WTC11 (cell line): ENCODE data around the gene COLGALT1.

Source experiments
- JUN ChIP-seq: sonication (generic); formaldehyde crosslinking; IDR thresholded peaks from 2 replicates; pipeline ENCODE4 v1.8.0; 2023; ENCODE audit warnings: mild to moderate bottlenecking, missing genetic modification reagents
- TF ChIP-seq, protein P1 (sequence below): sonication (generic); formaldehyde crosslinking; IDR thresholded peaks from 2 replicates; pipeline ENCODE4 v1.8.1; 2023; ENCODE audit warnings: mild to moderate bottlenecking, missing genetic modification reagents, moderate library complexity
- TF ChIP-seq, protein P2 (sequence below): fragments of 200-600 bp; IDR thresholded peaks from 2 replicates; pipeline ENCODE4 v1.8.0; 2022; ENCODE audit warnings: antibody characterized with exemption
- TF ChIP-seq, protein P3 (sequence below): sonication (generic); formaldehyde crosslinking; IDR thresholded peaks from 2 replicates; pipeline ENCODE4 v1.8.1; 2022; ENCODE audit warnings: mild to moderate bottlenecking, moderate library complexity, missing genetic modification reagents

DNA sequence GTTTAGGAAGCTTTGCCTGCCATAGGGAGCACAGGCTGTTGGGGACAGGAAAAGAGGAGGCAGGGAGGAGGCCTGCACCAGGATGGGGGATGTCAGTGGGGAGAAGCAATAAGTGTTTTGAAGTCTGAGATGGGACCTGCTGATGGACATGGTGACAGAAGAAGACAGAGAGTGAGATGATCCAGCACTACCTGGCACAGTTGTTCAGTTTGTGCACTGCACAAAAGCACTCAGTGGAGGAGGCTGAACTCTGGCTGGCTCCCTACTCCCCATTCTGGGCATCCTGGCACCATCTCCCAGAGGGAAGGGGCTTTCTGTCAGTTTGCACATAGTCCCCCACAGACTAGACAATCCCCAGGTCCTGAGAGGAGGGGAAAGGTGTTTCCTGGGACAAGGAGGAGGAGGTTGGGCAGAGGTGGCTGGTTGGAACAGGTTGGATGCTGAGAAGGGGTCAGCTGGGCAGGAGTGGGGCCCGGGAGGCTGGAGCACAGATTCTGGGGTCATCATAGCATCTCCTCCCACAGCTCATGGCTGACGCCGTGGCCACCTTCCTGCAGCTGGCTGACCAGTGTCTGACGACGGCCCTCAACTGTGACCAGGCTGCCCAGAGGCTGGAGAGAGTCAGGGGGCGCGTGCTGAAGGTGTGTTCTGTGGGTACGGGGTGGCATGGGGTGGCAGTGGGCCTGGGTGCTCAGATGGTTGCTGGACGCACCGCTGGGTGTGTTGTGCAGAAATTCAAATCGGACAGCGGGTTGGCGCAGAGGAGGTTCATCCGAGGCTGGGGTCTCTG is 12.5 kb upstream of the COLGALT1 start:
- TF ChIP-seq, protein P1, sequence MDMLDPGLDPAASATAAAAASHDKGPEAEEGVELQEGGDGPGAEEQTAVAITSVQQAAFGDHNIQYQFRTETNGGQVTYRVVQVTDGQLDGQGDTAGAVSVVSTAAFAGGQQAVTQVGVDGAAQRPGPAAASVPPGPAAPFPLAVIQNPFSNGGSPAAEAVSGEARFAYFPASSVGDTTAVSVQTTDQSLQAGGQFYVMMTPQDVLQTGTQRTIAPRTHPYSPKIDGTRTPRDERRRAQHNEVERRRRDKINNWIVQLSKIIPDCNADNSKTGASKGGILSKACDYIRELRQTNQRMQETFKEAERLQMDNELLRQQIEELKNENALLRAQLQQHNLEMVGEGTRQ, result no peak
- TF ChIP-seq, protein P2, sequence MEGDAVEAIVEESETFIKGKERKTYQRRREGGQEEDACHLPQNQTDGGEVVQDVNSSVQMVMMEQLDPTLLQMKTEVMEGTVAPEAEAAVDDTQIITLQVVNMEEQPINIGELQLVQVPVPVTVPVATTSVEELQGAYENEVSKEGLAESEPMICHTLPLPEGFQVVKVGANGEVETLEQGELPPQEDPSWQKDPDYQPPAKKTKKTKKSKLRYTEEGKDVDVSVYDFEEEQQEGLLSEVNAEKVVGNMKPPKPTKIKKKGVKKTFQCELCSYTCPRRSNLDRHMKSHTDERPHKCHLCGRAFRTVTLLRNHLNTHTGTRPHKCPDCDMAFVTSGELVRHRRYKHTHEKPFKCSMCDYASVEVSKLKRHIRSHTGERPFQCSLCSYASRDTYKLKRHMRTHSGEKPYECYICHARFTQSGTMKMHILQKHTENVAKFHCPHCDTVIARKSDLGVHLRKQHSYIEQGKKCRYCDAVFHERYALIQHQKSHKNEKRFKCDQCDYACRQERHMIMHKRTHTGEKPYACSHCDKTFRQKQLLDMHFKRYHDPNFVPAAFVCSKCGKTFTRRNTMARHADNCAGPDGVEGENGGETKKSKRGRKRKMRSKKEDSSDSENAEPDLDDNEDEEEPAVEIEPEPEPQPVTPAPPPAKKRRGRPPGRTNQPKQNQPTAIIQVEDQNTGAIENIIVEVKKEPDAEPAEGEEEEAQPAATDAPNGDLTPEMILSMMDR, result no peak
- TF ChIP-seq JUN (CRISPR knock-in tag), result no peak
- TF ChIP-seq, protein P3, sequence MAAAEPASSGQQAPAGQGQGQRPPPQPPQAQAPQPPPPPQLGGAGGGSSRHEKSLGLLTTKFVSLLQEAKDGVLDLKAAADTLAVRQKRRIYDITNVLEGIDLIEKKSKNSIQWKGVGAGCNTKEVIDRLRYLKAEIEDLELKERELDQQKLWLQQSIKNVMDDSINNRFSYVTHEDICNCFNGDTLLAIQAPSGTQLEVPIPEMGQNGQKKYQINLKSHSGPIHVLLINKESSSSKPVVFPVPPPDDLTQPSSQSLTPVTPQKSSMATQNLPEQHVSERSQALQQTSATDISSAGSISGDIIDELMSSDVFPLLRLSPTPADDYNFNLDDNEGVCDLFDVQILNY (CRISPR knock-in tag), result no peak
